ENCODE measurements around the gene FREM3. TPM values are rescaled to one million over a fixed set of nuclear protein-coding genes. Genes with fewer than 3 reads are reported as not detected.
A peak's percentile ranks its signal among the peaks of the same experiment; 100 is the strongest.

FREM3 gene
- total RNA-seq, 4 donors from 2014 or later: 1.9 TPM; not detected in 3

GRCh38 chr4:143668930-143669552, 31.4 kb downstream of the FREM3 start:
- Histone ChIP-seq H3K27ac (no peak overlapping the region), H3K36me3 (no peaks in the 10 kb centered on the region), H3K27me3 (no peaks in the 10 kb centered on the region), H3K4me1 (no peaks in the 10 kb centered on the region), H3K4me3 (no peak overlapping the region), H3K9me3 (no peaks in the 10 kb centered on the region)
- intact Hi-C loops (cut with DNase I; ENCODE audit: low total_unique reads): no loop called here
- no peak for TF ChIP-seq POLR2A (IDR thresholded peaks at IDR 0.05)
- TF ChIP-seq, protein P1, sequence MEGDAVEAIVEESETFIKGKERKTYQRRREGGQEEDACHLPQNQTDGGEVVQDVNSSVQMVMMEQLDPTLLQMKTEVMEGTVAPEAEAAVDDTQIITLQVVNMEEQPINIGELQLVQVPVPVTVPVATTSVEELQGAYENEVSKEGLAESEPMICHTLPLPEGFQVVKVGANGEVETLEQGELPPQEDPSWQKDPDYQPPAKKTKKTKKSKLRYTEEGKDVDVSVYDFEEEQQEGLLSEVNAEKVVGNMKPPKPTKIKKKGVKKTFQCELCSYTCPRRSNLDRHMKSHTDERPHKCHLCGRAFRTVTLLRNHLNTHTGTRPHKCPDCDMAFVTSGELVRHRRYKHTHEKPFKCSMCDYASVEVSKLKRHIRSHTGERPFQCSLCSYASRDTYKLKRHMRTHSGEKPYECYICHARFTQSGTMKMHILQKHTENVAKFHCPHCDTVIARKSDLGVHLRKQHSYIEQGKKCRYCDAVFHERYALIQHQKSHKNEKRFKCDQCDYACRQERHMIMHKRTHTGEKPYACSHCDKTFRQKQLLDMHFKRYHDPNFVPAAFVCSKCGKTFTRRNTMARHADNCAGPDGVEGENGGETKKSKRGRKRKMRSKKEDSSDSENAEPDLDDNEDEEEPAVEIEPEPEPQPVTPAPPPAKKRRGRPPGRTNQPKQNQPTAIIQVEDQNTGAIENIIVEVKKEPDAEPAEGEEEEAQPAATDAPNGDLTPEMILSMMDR (IDR thresholded peaks at IDR 0.05): no peak
- DNase-seq: no peak

DNA sequence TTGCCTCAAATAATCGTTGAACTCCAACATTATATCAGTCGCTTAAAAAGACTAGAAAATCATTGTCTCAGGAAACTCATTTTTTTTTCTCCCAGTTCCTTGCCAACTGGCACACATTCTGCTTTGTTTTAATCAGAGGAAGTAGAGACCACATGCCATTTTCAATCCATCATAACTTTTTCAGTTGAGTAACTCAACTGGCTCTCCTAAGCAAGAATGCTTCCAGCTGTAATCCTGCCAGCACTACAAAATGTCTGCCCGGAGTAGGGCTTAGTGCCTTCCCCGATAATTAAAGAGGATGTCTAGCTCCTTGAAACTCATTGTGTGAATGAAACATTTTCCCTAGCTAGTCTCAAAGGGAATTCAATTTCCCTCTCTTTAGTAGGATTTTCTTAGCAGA, 33.0 kb downstream of the FREM3 start:
- intact Hi-C loops (cut with DNase I; ENCODE audit: low total_unique reads): no loop called here
- no peak overlapping the region for H3K27ac ChIP-seq
- H3K4me3 ChIP-seq: no peak overlapping the region
- TF ChIP-seq, protein P1 (IDR thresholded peaks at IDR 0.05): no peak
- no peak for TF ChIP-seq POLR2A (IDR thresholded peaks at IDR 0.05)
- H3K9me3 ChIP-seq: no peaks in the 10 kb centered on the region
- no peaks in the 10 kb centered on the region for H3K4me1 ChIP-seq
- H3K36me3 ChIP-seq: no peaks in the 10 kb centered on the region
- no peaks in the 10 kb centered on the region for H3K27me3 ChIP-seq
- DNase-seq: peak; percentile 20 to 39

DNA sequence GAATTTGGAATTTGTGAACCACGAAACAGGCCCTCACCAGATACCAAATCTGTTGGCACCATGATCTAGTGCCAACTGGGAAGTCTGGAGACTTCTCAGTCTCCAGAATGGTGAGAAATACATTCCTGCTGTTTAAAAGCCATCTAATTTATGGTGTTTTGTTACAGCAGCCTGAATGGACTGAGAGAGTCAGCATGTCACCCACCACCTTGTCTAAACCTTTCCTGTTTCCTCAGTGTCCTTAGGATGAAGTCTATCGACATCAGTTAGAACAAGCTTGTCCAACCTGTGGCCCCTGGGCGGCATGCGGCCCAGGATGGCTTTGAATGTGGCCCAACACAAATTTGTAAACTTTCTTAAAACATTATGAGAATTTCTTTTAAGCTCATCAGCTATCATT, 42.1 kb downstream of the FREM3 start:
- H3K4me1 ChIP-seq: no peaks in the 10 kb centered on the region
- TF ChIP-seq, protein P1 (IDR thresholded peaks at IDR 0.05): no peak
- TF ChIP-seq POLR2A (IDR thresholded peaks at IDR 0.05): no peak
- no peak overlapping the region for H3K27ac ChIP-seq

GRCh38 chr4:143654571-143654970, 45.9 kb downstream of the FREM3 start:
- H3K9me3 ChIP-seq: no peaks in the 10 kb centered on the region
- H3K4me3 ChIP-seq: no peak overlapping the region
- no peak for TF ChIP-seq POLR2A (IDR thresholded peaks at IDR 0.05)
- TF ChIP-seq, protein P1 (IDR thresholded peaks at IDR 0.05): no peak
- H3K4me1 ChIP-seq: no peaks in the 10 kb centered on the region
- H3K27me3 ChIP-seq: no peaks in the 10 kb centered on the region
- intact Hi-C loops (cut with DNase I; ENCODE audit: low total_unique reads): no loop called here
- H3K36me3 ChIP-seq: no peaks in the 10 kb centered on the region
- no peak for DNase-seq
- H3K27ac ChIP-seq: no peak overlapping the region

More for the DNA sequence above, 42.1 kb downstream of the FREM3 start:
- H3K9me3 ChIP-seq: no peaks in the 10 kb centered on the region
- no peak for DNase-seq
- H3K4me3 ChIP-seq: no peak overlapping the region
- intact Hi-C loops (cut with DNase I; ENCODE audit: low total_unique reads): no loop called here
- H3K36me3 ChIP-seq: no peaks in the 10 kb centered on the region
- no peaks in the 10 kb centered on the region for H3K27me3 ChIP-seq

DNA sequence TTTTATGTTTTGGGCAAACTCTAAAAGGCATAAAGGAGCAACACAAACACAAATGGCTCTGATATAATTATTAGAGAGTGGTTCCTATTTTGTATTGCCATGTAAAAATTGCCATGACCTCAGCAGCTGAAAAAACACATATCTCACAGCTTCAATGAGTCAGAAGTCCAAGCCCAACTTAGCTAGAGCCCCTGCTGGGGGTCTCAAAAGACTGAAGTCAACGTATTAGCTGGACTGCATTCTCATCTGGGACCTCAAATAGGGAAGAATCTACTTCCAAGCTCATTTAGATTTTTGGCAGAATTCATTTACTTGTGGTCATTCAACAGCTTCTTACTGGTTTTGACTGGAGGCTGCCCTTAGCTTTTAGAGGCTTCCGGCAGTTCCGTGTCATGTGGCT, 47.4 kb downstream of the FREM3 start:
- intact Hi-C loops (cut with DNase I; ENCODE audit: low total_unique reads): no loop called here

More for the DNA sequence above, 47.4 kb downstream of the FREM3 start:
- H3K36me3 ChIP-seq: no peaks in the 10 kb centered on the region
- no peak overlapping the region for H3K4me3 ChIP-seq
- no peaks in the 10 kb centered on the region for H3K27me3 ChIP-seq
- H3K27ac ChIP-seq: no peak overlapping the region
- H3K9me3 ChIP-seq: no peaks in the 10 kb centered on the region
- TF ChIP-seq POLR2A (IDR thresholded peaks at IDR 0.05): no peak
- TF ChIP-seq, protein P1 (IDR thresholded peaks at IDR 0.05): no peak
- no peaks in the 10 kb centered on the region for H3K4me1 ChIP-seq
- DNase-seq: no peak

All from uterus (tissue), 4 donors.